ENCODE data around the gene DEK. TPM values are rescaled to one million over a fixed set of nuclear protein-coding genes. Genes with fewer than 3 reads are reported as not detected.
A peak's percentile ranks its signal among the peaks of the same experiment; 100 is the strongest.
"Not testable (repeated sequence)": the region's sequence is repeated elsewhere in the genome, so short reads cannot be mapped to it uniquely, and the experiment has no call there.

DEK gene
- total RNA-seq (2014; rRNA removed; shearing (Covaris generic)) (235 and 462 TPM in 2 replicates), total RNA-seq (2022) (267 and 309 TPM in 2 replicates), Bru-seq, nascent RNA (percentile 98 among the genes with signal in this experiment), BruChase-seq, experiment 1, labeled RNA remaining after a 6-hour chase (percentile 99 among the genes with signal in this experiment), BruChase-seq, experiment 2, labeled RNA remaining after a 2-hour chase (percentile 97 among the genes with signal in this experiment)
- long read RNA-seq, transcript DEK-202 (11 exons, 3,427 nt), result major isoform, 730 of 865 reads
- long read RNA-seq, partial matches to known transcripts, result 77 of 865 reads
- long read RNA-seq, other reads (novel, unspliced or antisense), result 57 of 865 reads

GRCh38 chr6:18264219-18264922 is at the start of gene DEK:
Gene DEK (minus strand): TSS chr6:18264530. CDS start chr6:18263987, 543 bp downstream.
- intact Hi-C loops (cut with micrococcal nuclease; ENCODE audit: unreplicated experiment), result loop anchor here (1.0 to 2.0 kb wide), 3 partner anchors 60 to 240 kb away; partner anchors contain the start of gene RNF144B
- DNase-seq (ENCODE audit: low spot score), result peak; percentile 86
- POLR2A ChIA-PET, result interaction anchor here (0.6 to 2.1 kb wide), 4 partner anchors 10 to 156 kb away, joined by 3 to 7 read pairs (median 4); no protein-coding TSS in a partner anchor
- Histone ChIP-seq H3K4me3 (ENCODE audit: low read depth, low read length, poor library complexity, severe bottlenecking) (peak within 1 kb of the TSS; percentile 90), H3K4me2 (ENCODE audit: low read length) (peak within 1 kb of the TSS; percentile 96), H3K79me2 (ENCODE audit: insufficient read depth, low read depth, low read length) (peaks cover 47% of the 10 kb centered on the region), H3K36me3 (ENCODE audit: insufficient read depth, low read length) (peaks cover 58% of the 10 kb centered on the region), H4K20me1 (ENCODE audit: insufficient read depth, low read length) (peaks cover 29% of the 10 kb centered on the region), H3K9me2 (ENCODE audit: insufficient read depth, low read length) (no peaks in the 10 kb centered on the region), H3K4me1 (ENCODE audit: insufficient read depth, low read length, poor library complexity, severe bottlenecking) (peaks cover 44% of the 10 kb centered on the region), H3K27ac (ENCODE audit: low read depth, low read length, poor library complexity, severe bottlenecking) (peak within 1 kb of the TSS; percentile 91), H3K9me3 (ENCODE audit: low read length) (peaks cover 12% of the 10 kb centered on the region), H2AFZ (ENCODE audit: low read length) (peak within 1 kb of the TSS; percentile 95)
- TF ChIP-seq EZH2phosphoT487 (IDR thresholded peaks at IDR 0.05; ENCODE audit: borderline replicate concordance, low read depth, low read length) (no peak), CTCF (conservative IDR thresholded peaks at IDR 0.05; ENCODE audit: low read length) (peak; percentile 73)
- CTCF ChIA-PET (ENCODE audit: unreplicated experiment), result interaction anchor here (1.3 kb wide), 1 partner anchor 66 kb away, joined by 3 read pairs; no protein-coding TSS in a partner anchor
- no TSS peak for BruUV-seq (replicated peaks)

- no peaks in the 10 kb centered on the region for H3K9me3 ChIP-seq (ENCODE audit: low read length)
- no TSS peak for BruUV-seq (replicated peaks)
- no peaks in the 10 kb centered on the region for H4K20me1 ChIP-seq (ENCODE audit: insufficient read depth, low read length)
- H2AFZ ChIP-seq (ENCODE audit: low read length), result no peak overlapping the region
- H3K79me2 ChIP-seq (ENCODE audit: insufficient read depth, low read depth, low read length), result no peaks in the 10 kb centered on the region
- H3K27ac ChIP-seq (ENCODE audit: low read depth, low read length, poor library complexity, severe bottlenecking), result no peak overlapping the region
- ChIA-PET POLR2A (interaction anchor here (0.6 to 0.7 kb wide), 3 partner anchors 10 to 188 kb away, joined by 3 to 6 read pairs (median 4); no protein-coding TSS in a partner anchor), CTCF (ENCODE audit: unreplicated experiment) (no interaction called here)
- DNase-seq (ENCODE audit: low spot score), result no peak
- H3K4me3 ChIP-seq (ENCODE audit: low read depth, low read length, poor library complexity, severe bottlenecking), result no peak overlapping the region
- TF ChIP-seq EZH2phosphoT487 (IDR thresholded peaks at IDR 0.05; ENCODE audit: borderline replicate concordance, low read depth, low read length) (no peak), CTCF (conservative IDR thresholded peaks at IDR 0.05; ENCODE audit: low read length) (no peak)
- H3K4me1 ChIP-seq (ENCODE audit: insufficient read depth, low read length, poor library complexity, severe bottlenecking), result no peaks in the 10 kb centered on the region
- H3K9me2 ChIP-seq (ENCODE audit: insufficient read depth, low read length), result no peaks in the 10 kb centered on the region
- H3K36me3 ChIP-seq (ENCODE audit: insufficient read depth, low read length), result no peaks in the 10 kb centered on the region
- intact Hi-C loops (cut with micrococcal nuclease; ENCODE audit: unreplicated experiment), result no loop called here
- H3K4me2 ChIP-seq (ENCODE audit: low read length), result no peak overlapping the region
Measured at GRCh38 chr6:18312368-18312767, 48.0 kb upstream of the DEK start.

- H3K4me1 ChIP-seq (ENCODE audit: insufficient read depth, low read length, poor library complexity, severe bottlenecking); H3K9me2 ChIP-seq (ENCODE audit: insufficient read depth, low read length); H3K79me2 ChIP-seq (ENCODE audit: insufficient read depth, low read depth, low read length); intact Hi-C loops (cut with micrococcal nuclease; ENCODE audit: unreplicated experiment); H3K4me2 ChIP-seq (ENCODE audit: low read length); CTCF ChIA-PET (ENCODE audit: unreplicated experiment); BruUV-seq (replicated peaks); DNase-seq (ENCODE audit: low spot score); H3K9me3 ChIP-seq (ENCODE audit: low read length); H3K36me3 ChIP-seq (ENCODE audit: insufficient read depth, low read length); H2AFZ ChIP-seq (ENCODE audit: low read length); H3K27ac ChIP-seq (ENCODE audit: low read depth, low read length, poor library complexity, severe bottlenecking); H3K4me3 ChIP-seq (ENCODE audit: low read depth, low read length, poor library complexity, severe bottlenecking); H4K20me1 ChIP-seq (ENCODE audit: insufficient read depth, low read length): not testable (repeated sequence)
- POLR2A ChIA-PET, result interaction anchor here (0.7 to 1.2 kb wide), 3 partner anchors 10 to 26 kb away, joined by 3 to 4 read pairs (median 3); no protein-coding TSS in a partner anchor
Measured at GRCh38 chr6:18310010-18310409, 45.7 kb upstream of the DEK start.

Data from OCI-LY7 (cell line).